GM18867 (cell line): ENCODE measurements around the gene ZNRF3.

Experiments
- ATAC-seq: cut with Tn5 transposase; IDR thresholded peaks from one replicate; pipeline ENCODE4 v1.9.1; 2021; ENCODE audit warnings: mild to moderate bottlenecking, moderate library complexity; ENCODE audit not compliant: unreplicated experiment

ZNRF3 gene

DNA sequence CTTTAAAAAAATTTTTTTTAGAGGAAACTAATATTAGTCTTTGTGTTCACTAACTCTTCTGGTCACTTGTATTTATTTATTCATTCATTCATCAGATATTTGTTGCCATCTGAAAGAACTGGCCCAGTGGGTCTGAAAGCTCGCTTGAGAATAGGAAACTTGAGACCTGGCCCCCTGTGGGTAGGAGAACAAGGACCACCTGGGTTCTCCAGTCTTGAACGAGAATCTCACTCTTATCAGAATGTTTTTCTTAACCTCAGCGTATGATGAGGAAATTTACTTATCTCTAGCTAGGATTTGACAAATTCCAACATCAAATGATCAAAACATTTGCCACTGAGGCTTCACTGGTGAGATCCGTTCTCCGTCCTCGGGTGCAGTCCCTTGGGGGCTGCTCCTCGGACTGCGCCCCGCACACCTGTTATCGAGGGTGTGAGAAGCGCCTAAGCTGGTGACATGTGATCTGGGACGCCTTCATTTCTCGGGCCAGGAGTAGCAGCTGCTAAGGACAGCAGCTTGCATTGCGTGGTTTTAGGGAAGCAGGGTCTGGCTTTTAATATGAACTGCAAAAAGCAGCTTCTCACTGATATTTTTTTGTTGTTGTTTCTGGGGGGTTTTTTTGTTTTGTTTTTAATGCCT lies 171.9 kb downstream of the ZNRF3 start:
- ATAC-seq = no peak

GRCh38 chr22:29056472-29056871 lies 173.1 kb downstream of the ZNRF3 start:
- ATAC-seq = no peak

- ATAC-seq = no peak
Measured at GRCh38 chr22:29060251-29060869, 177.0 kb downstream of the ZNRF3 start.

DNA sequence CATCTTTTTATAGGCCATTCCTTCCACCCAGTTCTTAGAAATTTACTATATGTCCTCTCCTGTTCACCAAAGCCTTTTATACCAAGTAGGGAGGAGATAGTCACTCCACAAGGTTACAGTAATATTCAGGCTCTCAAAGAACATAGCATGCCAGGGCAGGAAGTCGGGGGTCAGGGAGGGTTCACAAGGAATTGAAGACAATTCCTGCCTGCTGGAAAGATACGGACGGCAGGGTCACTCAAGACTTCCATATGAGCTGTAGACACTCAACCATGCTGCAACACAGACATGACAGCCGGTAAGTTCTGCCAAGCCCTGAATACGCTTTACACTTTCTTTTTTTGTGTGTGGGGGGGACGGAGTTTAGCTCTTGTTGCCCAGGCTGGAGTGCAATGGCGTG lies 177.6 kb downstream of the ZNRF3 start:
- ATAC-seq = no peak

GRCh38 chr22:29061773-29062172 lies 178.4 kb downstream of the ZNRF3 start, which contains the start of gene C22orf31:
Gene C22orf31, minus strand, starts transcription at chr22:29061831. Its CDS starts 39 bp downstream, at chr22:29061792.
- no peak for ATAC-seq

- ATAC-seq = no peak
Measured at GRCh38 chr22:29062286-29062821, 179.0 kb downstream of the ZNRF3 start.

- ATAC-seq = no peak
Measured at GRCh38 chr22:29065468-29066190, 182.3 kb downstream of the ZNRF3 start.

DNA sequence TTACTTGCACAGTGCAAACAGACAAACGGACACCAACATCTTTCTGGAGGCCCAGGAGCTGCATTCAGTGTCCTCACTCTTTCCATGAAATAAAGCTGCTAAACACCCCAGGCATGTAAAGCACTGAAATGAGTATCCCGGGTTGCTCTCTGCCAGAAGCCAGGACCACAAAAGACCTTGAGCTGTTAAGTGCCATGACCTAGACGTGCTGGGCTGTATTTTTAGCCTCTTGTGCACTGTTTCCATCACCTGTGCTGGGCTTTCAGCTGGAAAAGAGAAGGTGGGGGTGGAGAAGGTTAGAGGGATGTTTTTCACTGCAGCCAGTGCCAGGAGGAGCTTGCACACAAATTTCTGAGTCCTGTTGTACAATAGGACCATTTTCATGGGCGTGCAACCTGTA lies 186.1 kb downstream of the ZNRF3 start:
- ATAC-seq = no peak

GRCh38 chr22:29070490-29070889 lies 187.1 kb downstream of the ZNRF3 start:
- ATAC-seq = no peak

DNA sequence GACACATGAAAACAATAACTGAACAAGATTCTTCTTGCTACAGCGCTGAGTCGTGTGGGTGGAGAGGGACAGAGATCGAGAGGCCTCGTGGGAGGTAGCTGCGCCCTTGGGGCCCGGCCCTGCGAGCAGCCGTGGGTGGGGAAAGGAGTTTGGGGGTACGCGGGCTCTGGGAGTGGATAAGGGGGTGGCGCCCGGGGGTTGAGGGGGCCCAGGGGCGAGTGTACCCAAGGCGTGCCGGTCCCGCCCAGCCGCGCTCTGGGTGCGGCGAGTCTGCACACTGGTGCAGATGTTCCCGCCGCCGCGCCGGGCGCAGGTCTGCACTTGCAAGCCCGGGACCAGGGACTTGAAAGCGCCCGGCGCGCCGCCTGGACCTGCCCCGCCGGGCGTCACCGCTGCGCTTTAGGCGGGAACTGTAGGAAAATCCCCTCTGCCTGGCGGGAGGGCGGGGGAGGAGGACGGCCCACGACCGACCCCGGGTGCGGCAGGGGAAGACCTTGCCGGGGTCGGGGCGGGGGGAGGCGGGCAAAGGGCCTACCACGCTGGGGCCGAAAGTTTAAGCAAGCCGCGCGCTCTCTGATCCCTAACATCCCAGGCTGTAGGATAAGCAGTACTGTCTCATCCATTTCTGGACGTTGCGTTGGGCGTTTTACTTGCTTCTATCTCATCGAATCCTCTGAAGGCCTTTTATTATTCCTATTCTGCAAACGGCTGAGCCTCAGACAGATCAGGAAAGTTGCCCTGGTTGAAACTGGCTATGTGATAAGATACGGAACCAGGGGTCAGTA lies 188.1 kb downstream of the ZNRF3 start:
- ATAC-seq = no peak

DNA sequence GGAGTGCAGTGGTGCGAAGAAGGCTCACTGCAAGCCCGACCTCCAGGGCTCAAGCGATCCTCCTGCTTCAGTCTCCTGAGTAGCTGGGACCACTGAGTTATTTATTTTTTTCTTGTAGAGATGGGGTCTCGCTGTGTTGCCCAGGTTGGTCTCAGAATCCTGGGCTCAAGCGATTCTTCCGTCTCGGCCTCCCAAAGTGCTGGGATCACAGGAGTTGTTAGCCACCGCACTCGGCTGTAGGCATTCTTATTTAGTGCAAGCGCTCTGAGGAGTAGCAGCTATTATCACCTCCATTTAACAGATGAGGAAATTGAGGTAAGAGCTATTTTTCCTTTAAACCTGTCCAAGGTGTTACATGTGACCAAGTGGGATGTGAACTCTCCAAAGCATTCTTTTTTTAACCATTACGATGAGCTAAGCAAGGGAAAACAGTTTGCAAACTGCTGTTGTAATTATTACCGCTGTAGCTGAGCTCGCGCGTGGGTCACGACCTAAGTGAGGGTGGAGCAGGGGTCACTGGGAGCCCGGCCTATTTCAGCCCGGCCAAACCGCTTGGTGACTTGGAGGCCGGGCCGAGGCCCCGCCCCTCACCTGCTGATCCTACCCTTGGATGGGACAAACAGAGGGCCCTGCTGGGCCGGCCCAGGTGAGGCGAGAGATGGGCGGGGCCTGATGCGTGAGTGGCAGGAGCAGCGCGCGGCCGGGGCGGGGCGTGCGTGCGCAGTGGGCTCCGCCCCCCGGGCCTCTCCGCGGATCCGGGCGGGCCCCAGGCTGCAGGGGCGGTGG lies 189.0 kb downstream of the ZNRF3 start:
- ATAC-seq = peak; percentile 87

GRCh38 chr22:29072979-29073617 lies 189.7 kb downstream of the ZNRF3 start, which contains the start of gene KREMEN1:
Gene KREMEN1, plus strand, starts transcription at chr22:29073035. Its CDS starts 96 bp downstream, at chr22:29073131.
- peak; percentile 4 for ATAC-seq

- no peak for ATAC-seq
Measured at GRCh38 chr22:29073618-29074275, 190.4 kb downstream of the ZNRF3 start.

- ATAC-seq = no peak
Measured at GRCh38 chr22:29074276-29074772, 191.0 kb downstream of the ZNRF3 start.

- no peak for ATAC-seq
Measured at GRCh38 chr22:29078036-29078868, 194.9 kb downstream of the ZNRF3 start.

DNA sequence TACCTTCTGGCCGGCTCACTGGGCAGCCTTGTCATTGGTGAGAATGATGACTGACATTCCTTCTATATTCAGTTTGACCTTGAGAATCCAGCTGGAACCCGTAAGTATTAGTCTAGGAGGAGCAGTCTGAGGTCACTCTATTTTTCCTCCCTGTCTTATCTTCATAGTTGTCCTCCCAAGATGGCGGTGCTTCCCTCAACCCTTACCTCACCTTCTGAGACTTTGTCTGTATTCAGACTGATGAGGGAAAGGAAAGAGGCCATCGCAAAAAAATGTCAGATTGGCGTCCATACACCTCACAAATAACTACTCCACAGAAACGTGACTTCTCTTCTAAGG lies 195.5 kb downstream of the ZNRF3 start:
- no peak for ATAC-seq

GRCh38 chr22:29079218-29079901 lies 196.0 kb downstream of the ZNRF3 start:
- no peak for ATAC-seq
